HG03432 (cell line): ENCODE measurements around the gene COPA.
"Not testable (repeated sequence)": the region's sequence is repeated elsewhere in the genome, so short reads cannot be mapped to it uniquely, and the experiment has no call there.

Source experiments
- ATAC-seq: cut with Tn5 transposase; IDR thresholded peaks from one replicate; pipeline ENCODE4 v1.9.1; 2021; ENCODE audit warnings: mild to moderate bottlenecking, moderate library complexity; ENCODE audit not compliant: unreplicated experiment

COPA gene

GRCh38 chr1:160328184-160328583 lies 14.9 kb downstream of the COPA start:
- no peak for ATAC-seq

DNA sequence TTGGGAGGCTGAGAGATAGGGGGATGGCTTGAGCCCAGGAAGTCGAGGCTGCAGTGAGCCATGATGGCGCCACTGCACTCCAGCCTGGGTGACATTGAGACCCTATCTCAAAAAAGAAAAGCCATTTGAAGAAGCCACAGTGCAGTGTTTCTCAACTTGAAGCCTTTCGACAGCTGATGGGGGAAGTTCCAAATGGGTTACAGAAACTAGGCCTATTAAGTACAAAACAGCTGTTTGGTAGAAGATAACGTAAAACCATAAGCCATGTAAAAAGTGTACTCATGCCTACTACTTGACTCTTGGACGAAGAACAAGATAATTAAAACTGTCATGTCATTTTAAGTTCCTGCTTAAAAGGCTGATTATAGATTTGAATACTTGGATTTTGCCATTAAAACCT lies 16.6 kb downstream of the COPA start:
- no peak for ATAC-seq

DNA sequence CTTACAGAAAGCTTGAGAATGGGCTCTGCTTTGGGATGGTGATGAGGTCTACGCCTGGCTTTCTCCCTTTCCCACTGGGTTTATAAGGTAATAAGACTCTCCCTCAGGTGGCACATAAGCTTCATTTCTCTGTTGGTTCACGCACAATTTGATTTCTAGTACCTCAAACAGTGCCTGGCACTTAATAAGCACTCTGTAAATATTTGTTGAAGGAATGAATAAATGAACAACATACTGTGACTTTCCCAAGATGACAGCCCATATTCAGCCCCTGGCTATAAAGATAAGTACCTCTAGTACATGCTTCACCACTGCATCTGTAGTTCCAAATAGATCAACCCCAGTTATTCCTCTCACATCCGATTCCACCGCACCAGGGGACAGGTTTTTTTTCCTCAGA lies 17.8 kb downstream of the COPA start:
- ATAC-seq, result no peak

- ATAC-seq, result no peak
These were observed 20.2 kb downstream of the COPA start for GRCh38 chr1:160322831-160323230.

DNA sequence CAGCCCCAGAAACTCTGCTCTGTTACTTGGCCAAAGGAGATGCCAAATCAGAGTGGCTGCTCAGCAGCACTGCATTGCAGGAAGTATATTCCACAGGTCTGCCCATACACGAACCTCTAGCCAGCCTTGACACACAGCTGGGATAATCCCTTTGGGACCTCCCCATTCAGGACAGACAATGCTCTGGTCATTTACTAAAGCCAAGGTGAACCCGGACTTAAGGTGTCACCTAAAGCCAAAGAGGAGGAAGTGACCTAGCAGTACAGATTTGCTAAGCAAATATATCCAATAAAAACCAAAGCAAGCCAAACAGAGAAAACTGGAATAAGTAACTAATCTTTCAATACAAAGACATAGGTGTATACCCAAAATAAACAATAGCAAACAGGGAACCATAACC lies 27.7 kb downstream of the COPA start:
- ATAC-seq, result no peak

DNA sequence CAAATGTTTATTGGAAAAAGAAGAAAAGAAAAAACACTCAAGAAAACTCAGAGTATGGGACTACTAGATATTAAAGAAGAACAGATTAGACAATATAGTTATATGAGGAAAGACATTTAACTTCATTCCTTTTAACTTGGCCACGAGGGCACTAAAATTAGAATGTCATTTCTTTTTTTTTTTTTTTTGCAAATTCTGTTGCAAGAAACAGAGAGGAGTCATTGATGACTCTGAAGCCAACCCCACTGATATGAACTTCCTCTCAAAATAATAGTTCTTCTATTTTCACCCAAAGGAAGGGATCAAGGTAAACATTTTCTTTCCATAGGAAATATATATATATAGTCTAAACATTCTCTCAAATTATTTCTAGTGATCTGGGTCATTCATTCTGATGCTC lies 33.5 kb downstream of the COPA start:
- no peak for ATAC-seq

DNA sequence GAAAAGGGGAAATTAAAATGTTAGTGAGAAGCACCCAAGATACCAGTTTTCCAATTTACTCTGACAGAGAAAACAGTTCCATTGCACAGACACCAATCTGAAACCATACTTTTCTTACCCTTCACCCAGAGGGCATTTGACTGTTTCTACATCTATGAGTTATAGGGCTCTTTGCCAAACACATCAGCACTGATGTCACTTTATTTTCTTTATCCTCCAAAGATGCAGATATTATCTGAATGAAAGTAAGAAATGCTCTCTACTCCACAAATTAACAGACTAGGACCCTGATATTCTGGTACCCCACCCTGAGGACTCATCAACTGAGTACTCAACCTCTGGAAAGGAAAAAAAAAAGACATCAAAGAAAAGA lies 33.9 kb downstream of the COPA start:
- ATAC-seq, result no peak

DNA sequence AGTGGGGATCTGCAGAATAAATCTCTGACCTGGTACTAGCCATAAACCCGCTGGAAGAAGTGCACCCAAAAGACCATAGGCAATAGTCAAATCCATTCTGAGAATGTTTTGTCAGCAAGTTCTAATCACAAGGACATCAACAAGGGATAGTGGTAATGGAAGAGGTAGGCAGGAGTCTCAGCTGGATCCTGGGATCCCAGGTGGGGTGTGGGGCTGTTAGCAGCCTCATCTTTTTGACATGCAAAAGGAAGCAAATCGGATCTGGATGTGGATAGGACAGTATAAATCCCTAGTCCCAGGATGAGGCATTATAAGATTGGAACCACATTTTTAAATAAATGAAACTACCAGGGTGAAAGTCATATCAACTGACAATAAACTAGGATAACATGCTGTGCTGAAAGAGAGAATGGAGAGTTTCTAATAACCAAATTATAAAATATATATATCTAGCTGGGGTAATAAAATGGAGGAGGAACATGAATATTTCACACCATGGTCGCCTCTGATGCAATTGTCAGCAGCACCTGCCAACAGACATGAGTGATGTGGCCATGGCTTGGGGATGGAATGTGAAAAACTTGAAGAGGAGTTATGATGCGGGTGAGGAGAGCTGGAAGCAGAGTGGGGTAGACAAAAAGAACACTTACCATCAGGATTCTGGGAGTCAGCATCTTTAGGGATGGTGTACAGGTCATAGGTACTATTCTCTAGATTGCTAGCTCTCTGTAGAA lies 34.4 kb downstream of the COPA start:
- ATAC-seq, result no peak

DNA sequence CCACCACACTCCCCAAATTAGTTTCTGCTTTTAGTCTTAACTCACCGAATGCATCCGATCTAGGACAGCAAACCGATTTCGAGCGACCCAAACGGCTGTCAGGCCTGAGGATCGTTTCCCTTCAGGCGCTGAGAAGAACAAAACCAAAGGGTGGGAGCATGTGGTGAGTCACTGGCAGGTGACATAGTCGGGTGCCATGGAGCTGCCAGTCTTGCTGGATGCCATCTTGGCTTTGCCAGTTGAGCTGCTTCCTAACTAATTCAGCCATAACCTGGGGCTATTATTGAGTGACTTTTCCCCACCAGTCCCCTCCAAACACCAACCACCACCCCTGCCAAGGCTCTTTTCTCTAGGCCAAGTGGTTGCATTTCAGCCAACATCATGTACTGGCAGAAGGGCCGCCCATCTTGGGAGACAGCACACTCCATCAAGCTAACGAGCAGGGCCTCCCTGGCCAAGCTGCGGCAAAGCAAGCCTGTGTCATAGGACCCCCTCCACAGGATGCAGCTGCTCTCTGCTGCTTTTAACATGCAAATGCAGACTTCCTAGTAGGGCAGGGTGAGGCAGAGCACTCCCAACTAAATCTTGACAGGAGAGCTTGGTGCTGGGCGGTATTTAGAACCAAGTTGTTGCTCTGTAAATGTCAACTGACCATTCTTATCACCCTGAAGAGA lies 35.8 kb downstream of the COPA start:
- no peak for ATAC-seq

DNA sequence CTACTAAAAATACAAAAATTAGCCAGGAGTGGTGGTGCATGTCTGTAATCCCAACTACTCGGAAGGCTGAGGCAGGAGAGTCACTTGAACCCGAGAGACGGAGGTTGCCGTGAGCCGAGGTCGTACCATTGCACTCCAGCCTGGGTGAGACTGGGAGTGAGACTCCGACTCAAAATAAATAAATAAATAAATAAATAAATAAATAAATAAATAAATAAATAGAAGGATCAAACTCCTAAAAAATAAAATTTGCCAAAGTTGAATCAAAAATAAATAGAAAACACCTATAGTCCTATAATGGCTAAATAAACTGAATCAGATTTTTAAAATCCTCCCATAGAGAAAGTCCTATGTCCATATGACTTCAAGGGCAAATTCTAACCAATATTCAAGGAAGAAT lies 42.9 kb downstream of the COPA start:
- ATAC-seq, result no peak

GRCh38 chr1:160296036-160296435 lies 47.0 kb downstream of the COPA start:
- ATAC-seq, result no peak

DNA sequence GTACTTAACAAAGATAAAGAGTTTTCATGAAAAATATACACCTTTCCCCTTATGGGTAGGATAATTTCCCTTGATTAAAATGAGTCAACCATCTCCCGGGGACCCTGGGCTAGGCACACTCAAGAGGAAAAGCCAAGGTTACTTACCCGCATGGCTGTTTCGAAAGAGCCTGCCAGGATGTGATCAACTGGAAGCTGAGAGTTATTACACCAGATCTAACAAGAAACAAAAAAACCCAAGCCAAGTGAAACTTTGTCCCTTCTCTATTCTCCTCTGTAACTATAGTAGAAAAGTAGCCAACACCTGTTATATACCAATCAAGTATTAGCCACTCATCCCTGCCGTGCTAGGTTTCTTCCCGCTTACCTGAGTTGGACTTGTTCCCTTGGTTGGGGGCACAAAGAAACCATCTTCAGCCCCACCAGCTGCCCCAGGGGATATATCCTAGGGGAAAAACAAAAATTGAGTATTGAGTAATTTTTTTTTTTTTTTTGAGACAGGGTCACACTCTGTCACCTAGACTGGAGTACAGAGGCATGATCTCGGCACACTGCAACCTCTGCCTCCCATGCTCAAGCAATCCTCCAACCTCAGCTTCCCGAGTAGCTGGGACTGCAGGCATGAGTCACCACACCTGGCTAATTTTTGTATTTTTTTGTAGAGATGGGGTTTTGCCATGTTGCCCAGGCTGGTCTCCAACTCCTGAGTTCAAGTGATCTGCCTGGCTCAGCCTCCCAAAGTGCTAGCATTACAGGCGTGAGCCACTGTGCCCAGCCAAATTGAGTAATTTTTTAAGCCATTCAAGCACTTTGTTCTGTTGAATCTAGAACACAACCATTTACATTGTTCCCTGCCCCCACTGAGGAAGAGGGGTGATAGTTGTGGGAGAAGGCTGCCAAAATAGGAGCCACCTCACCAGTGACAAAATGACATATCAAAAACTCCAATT lies 49.8 kb downstream of the COPA start:
- no peak for ATAC-seq

GRCh38 chr1:160291248-160292220 lies 51.5 kb downstream of the COPA start:
- ATAC-seq, result peak; percentile 76

DNA sequence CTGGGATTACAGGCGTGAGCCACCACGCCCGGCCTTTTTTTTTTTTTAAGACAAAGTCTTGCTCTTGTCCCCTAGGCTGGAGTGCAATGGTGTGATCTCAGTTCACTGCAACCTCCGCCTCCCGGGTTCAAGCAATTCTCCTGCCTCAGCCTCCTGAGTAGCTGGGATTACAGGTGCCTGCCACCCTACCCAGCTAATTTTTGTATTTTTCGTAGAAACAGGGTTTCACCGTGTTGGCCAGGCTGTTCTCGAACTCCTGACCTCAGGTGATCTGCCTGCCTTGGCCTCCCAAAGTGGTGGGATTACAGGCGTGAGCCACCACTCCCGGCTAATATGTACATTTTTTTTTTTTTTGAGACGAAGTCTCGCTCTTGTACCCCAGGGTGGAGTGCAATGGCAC lies 55.3 kb downstream of the COPA start:
- not testable (repeated sequence) for ATAC-seq

DNA sequence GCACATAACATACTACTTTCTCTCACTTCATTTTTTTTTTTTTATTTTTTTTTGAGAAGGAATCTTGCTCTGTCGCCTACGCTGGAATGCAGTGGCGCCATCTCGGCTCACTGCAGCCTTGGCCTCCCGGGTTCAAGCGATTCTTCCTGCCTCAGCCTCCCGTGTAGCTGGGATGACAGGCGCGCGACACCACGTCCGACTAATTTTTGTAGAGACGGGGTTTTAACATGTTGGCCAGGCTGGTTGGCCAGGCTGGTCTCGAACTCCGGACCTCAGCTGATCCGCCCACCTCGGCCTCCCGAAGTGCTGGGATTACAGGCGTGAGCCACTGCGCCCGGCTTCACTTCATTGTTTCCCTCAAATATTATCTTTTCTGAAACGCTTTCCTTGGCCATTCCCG lies 57.5 kb downstream of the COPA start:
- no peak for ATAC-seq

GRCh38 chr1:160284782-160285344 lies 58.2 kb downstream of the COPA start, which contains the start of gene PEX19:
PEX19 (minus strand) TSS chr1:160285133; CDS start chr1:160285124, 9 bp downstream.
- peak; percentile 98 for ATAC-seq

- ATAC-seq, result no peak
These were observed 58.7 kb downstream of the COPA start for GRCh38 chr1:160284220-160284781.

DNA sequence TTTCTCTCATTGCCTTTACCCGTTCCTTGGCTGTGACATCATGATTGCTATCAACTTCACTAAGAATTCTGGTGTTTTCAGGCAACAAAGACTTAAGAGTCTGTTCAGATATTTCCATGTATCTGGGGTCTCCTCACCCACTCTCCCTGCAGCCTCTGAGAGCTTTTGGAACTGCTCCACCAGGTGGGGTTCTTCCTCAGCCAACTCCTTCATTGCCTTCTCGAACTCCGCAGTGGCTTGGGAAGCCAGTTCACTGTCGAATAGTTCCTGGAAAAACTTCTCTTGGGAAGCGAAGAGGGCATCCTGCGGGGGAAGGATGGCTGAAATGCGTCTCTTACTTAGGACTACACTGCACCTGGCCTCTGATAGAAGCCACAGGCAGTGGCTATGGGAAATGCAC lies 60.2 kb downstream of the COPA start:
- ATAC-seq, result no peak

GRCh38 chr1:160277987-160278386 lies 65.1 kb downstream of the COPA start:
- no peak for ATAC-seq

GRCh38 chr1:160277330-160277729 lies 65.7 kb downstream of the COPA start:
- no peak for ATAC-seq
